ENCODE data around the gene ZCCHC14. TPM values are rescaled to one million over a fixed set of nuclear protein-coding genes. Genes with fewer than 3 reads are reported as not detected.

The ZCCHC14 gene
- total and polyA plus RNA-seq, 2 of the 13 experiments (the other 11 are each of a cell fraction or from before 2014, with no cell fraction given): 12.4 to 12.5 TPM

- TF ChIP-seq, protein P1, sequence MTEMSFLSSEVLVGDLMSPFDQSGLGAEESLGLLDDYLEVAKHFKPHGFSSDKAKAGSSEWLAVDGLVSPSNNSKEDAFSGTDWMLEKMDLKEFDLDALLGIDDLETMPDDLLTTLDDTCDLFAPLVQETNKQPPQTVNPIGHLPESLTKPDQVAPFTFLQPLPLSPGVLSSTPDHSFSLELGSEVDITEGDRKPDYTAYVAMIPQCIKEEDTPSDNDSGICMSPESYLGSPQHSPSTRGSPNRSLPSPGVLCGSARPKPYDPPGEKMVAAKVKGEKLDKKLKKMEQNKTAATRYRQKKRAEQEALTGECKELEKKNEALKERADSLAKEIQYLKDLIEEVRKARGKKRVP (CRISPR knock-in tag; IDR thresholded peaks at IDR 0.05): peak in 1 of 2 experiments; percentile 59; a peak in 1 of 4 replicates
- TF ChIP-seq NR2F6 (IDR thresholded peaks at IDR 0.05): peak; percentile 100
- peak; percentile 99 for TF ChIP-seq NR2F6 (CRISPR knock-in tag; IDR thresholded peaks at IDR 0.05)
- TF ChIP-seq GATA4 (IDR thresholded peaks at IDR 0.05; ENCODE audit: borderline replicate concordance, low read depth): no peak
- TF ChIP-seq ZNF101 (CRISPR knock-in tag; IDR thresholded peaks at IDR 0.05; ENCODE audit: borderline replicate concordance, low read depth): 0 out of 2 replicates have a peak, but pooled peaks have one; percentile 39
- TF ChIP-seq BORCS8-MEF2B (CRISPR knock-in tag; IDR thresholded peaks at IDR 0.05): peak; percentile 87
- TF ChIP-seq NFE2 (CRISPR knock-in tag; IDR thresholded peaks at IDR 0.05): no peak
- peak; percentile 10; the same call in 1 of the 2 replicates for TF ChIP-seq ETV5 (CRISPR knock-in tag; IDR thresholded peaks at IDR 0.05; ENCODE audit: borderline replicate concordance)
- no peak for TF ChIP-seq ZNF841 (CRISPR knock-in tag; IDR thresholded peaks at IDR 0.05; ENCODE audit: borderline replicate concordance)
- TF ChIP-seq ZBTB21 (CRISPR knock-in tag; IDR thresholded peaks at IDR 0.05): no peak
- TF ChIP-seq CHD2 (IDR thresholded peaks at IDR 0.05; ENCODE audit: low read depth, low read length): no peak
- TF ChIP-seq SIX4 (CRISPR knock-in tag; IDR thresholded peaks at IDR 0.05): peak; percentile 85
- peak; percentile 96 for TF ChIP-seq ASH2L (IDR thresholded peaks at IDR 0.05; ENCODE audit: insufficient read length, low read depth, low read length)
- no peak for TF ChIP-seq SOX6 (IDR thresholded peaks at IDR 0.05)
- peak; percentile 91 for TF ChIP-seq SOX6 (CRISPR knock-in tag; IDR thresholded peaks at IDR 0.05)
- TF ChIP-seq ZNF382 (CRISPR knock-in tag; IDR thresholded peaks at IDR 0.05; ENCODE audit: borderline replicate concordance): no peak
- TF ChIP-seq ZNF710 (CRISPR knock-in tag; IDR thresholded peaks at IDR 0.05; ENCODE audit: borderline replicate concordance): peak; percentile 87; the same call in 1 of the 2 replicates
- TF ChIP-seq NRL (CRISPR knock-in tag; IDR thresholded peaks at IDR 0.05; ENCODE audit: borderline replicate concordance): peak; percentile 79; the same call in 1 of the 2 replicates
- no peak for TF ChIP-seq AGO2 (optimal IDR thresholded peaks at IDR 0.05; ENCODE audit: low read depth, low read length)
- TF ChIP-seq ZNF282 (IDR thresholded peaks at IDR 0.05; ENCODE audit: partially characterized antibody): no peak
- TF ChIP-seq, protein P2, sequence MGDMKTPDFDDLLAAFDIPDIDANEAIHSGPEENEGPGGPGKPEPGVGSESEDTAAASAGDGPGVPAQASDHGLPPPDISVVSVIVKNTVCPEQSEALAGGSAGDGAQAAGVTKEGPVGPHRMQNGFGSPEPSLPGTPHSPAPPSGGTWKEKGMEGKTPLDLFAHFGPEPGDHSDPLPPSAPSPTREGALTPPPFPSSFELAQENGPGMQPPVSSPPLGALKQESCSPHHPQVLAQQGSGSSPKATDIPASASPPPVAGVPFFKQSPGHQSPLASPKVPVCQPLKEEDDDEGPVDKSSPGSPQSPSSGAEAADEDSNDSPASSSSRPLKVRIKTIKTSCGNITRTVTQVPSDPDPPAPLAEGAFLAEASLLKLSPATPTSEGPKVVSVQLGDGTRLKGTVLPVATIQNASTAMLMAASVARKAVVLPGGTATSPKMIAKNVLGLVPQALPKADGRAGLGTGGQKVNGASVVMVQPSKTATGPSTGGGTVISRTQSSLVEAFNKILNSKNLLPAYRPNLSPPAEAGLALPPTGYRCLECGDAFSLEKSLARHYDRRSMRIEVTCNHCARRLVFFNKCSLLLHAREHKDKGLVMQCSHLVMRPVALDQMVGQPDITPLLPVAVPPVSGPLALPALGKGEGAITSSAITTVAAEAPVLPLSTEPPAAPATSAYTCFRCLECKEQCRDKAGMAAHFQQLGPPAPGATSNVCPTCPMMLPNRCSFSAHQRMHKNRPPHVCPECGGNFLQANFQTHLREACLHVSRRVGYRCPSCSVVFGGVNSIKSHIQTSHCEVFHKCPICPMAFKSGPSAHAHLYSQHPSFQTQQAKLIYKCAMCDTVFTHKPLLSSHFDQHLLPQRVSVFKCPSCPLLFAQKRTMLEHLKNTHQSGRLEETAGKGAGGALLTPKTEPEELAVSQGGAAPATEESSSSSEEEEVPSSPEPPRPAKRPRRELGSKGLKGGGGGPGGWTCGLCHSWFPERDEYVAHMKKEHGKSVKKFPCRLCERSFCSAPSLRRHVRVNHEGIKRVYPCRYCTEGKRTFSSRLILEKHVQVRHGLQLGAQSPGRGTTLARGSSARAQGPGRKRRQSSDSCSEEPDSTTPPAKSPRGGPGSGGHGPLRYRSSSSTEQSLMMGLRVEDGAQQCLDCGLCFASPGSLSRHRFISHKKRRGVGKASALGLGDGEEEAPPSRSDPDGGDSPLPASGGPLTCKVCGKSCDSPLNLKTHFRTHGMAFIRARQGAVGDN (CRISPR knock-in tag; IDR thresholded peaks at IDR 0.05): peak; percentile 98
- TF ChIP-seq NFKBIZ (CRISPR knock-in tag; IDR thresholded peaks at IDR 0.05): peak; percentile 70; the same call in 1 of the 2 replicates
Observed at GRCh38 chr16:87528690-87529579, 36.1 kb upstream of the ZCCHC14 start (continued).

All from HepG2 (cell line).